Activated CD4-positive, alpha-beta T cell treated with anti-CD3 and anti-CD28 coated beads, Interleukin-2, amount 10 ng/mL, durations not matched to agents 24 days and 14 days (primary cell): ENCODE measurements around the gene AP4S1. TPM values are rescaled to one million over a fixed set of nuclear protein-coding genes. Genes with fewer than 3 reads are reported as not detected.
"Not testable (repeated sequence)": the region's sequence is repeated elsewhere in the genome, so short reads cannot be mapped to it uniquely, and the experiment has no call there.

Experiments
- DNase-seq: peaks from one replicate; pipeline ENCODE4 v3.0.0; 2022
- H3K27ac Mint-ChIP-seq: one replicate; pipeline ENCODE4 v1.8.0; 2022; ENCODE audit warnings: mild to moderate bottlenecking, mixed read lengths
- H3K27me3 Mint-ChIP-seq: one replicate; pipeline ENCODE4 v1.8.0; 2022; ENCODE audit warnings: mixed read lengths
- H3K36me3 Mint-ChIP-seq: one replicate; pipeline ENCODE4 v1.8.0; 2022; ENCODE audit warnings: low read depth, mild to moderate bottlenecking, mixed read lengths
- H3K4me1 Mint-ChIP-seq: one replicate; pipeline ENCODE4 v1.8.0; 2021; ENCODE audit warnings: mixed read lengths
- H3K4me3 Mint-ChIP-seq: one replicate; pipeline ENCODE4 v1.8.0; 2022; ENCODE audit warnings: mild to moderate bottlenecking, moderate library complexity, mixed read lengths
- H3K9me3 Mint-ChIP-seq: one replicate; pipeline ENCODE4 v1.8.0; 2021; ENCODE audit warnings: mixed read lengths
- intact Hi-C: fragments of 100-400 bp; cut with micrococcal nuclease; formaldehyde crosslinking; loops from one replicate; pipeline ENCODE4 v1.15.1; 2023
- total RNA-seq: library from RNA; stranded (reverse); gene quantifications from 2 replicates; pipeline ENCODE4 v1.2.3, GENCODE V29; 2022

AP4S1 gene
- total RNA-seq, 1 donor from 2014 or later = 8.6 TPM

GRCh38 chr14:31042300-31042699 is 16.9 kb downstream of the AP4S1 start:
- Mint-ChIP-seq H3K27me3 (no peaks in the 10 kb centered on the region), H3K9me3 (no peaks in the 10 kb centered on the region), H3K27ac (no peak overlapping the region), H3K4me1 (peaks cover 6% of the 10 kb centered on the region), H3K4me3 (no peak overlapping the region), H3K36me3 (peaks cover under 1% of the 10 kb centered on the region)
- no peak for DNase-seq
- intact Hi-C loops = no loop called here

DNA sequence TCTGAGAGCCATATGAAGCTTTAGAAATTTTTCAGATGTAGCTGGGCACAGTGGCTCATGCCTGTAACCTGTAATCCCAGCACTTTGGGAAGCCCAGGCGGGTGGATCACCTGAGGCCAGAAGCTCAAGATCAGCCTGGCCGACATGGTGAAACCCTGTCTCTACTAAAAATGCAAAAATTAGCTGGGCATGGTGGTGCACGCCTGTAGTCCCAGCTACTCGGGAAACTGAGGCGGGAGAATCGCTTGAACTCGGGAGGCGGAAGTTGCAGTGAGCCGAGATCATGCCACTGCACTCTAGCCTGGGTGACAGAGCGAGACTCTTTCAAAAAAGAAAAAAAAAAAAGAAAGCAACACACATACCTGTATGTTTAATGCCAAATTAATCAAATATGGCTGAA is 17.4 kb downstream of the AP4S1 start:
- H3K4me3 Mint-ChIP-seq, H3K27ac Mint-ChIP-seq, H3K27me3 Mint-ChIP-seq, DNase-seq, intact Hi-C loops, H3K4me1 Mint-ChIP-seq, H3K36me3 Mint-ChIP-seq, H3K9me3 Mint-ChIP-seq: not testable (repeated sequence)

- H3K4me1 Mint-ChIP-seq = peaks cover 6% of the 10 kb centered on the region
- no peak for DNase-seq
- H3K27ac Mint-ChIP-seq = no peak overlapping the region
- H3K27me3 Mint-ChIP-seq = no peaks in the 10 kb centered on the region
- H3K36me3 Mint-ChIP-seq = no peaks in the 10 kb centered on the region
- H3K4me3 Mint-ChIP-seq = no peak overlapping the region
- no peaks in the 10 kb centered on the region for H3K9me3 Mint-ChIP-seq
- intact Hi-C loops = no loop called here
Observed at GRCh38 chr14:31043379-31043778, 17.9 kb downstream of the AP4S1 start.

DNA sequence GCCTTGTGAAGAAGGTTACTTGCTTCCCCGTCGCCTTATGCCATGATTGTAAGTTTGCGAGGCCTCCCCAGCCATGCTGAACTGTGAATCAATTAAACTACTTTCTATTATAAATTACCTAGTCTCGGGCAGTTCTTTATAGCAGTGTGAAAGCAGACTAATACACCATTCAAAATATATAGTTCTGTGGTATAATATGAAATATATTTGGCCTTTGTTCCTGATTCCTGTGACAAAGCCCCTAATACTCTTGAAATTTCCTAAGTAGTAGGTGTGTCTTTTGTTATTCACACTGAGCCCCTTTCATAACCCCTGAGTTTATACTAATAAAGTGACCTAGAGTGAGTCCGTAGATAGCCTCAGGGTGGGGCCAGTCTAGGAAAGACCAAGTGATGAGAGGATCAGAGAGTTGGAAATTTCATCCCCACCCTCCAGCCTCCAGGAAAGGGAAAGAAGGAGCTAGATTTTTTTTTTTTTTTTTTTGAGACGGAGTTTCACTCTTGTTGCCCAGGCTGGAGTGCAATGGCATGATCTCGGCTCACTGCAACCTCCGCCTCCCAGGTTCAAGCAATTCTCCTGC is 20.1 kb downstream of the AP4S1 start:
- DNase-seq = no peak
- Mint-ChIP-seq H3K27ac (no peak overlapping the region), H3K27me3 (no peaks in the 10 kb centered on the region), H3K4me1 (peaks cover 6% of the 10 kb centered on the region), H3K4me3 (no peak overlapping the region), H3K9me3 (no peaks in the 10 kb centered on the region), H3K36me3 (no peaks in the 10 kb centered on the region)
- intact Hi-C loops = no loop called here

DNA sequence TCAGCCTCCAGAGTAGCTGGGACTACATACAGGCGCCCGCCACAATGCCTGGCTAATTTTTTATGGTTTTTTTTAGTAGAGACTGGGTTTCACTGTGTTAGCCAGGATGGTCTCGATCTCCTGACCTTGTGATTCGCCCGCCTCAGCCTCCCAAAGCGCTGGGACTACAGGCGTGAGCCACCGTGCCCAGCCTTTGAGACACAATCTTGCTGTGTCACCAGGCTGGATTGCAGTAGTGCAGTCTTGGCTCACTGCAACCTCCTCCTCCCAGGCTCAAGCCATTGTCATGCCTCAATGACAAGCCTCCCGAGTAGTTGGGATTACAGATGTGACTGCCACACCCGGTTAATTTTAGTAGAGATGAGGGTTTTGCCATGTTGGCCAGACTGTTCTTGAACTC is 22.1 kb downstream of the AP4S1 start:
- H3K36me3 Mint-ChIP-seq = no peaks in the 10 kb centered on the region
- H3K9me3 Mint-ChIP-seq = no peaks in the 10 kb centered on the region
- H3K27me3 Mint-ChIP-seq = no peaks in the 10 kb centered on the region
- intact Hi-C loops = no loop called here
- H3K4me1 Mint-ChIP-seq = peaks cover 6% of the 10 kb centered on the region
- no peak overlapping the region for H3K4me3 Mint-ChIP-seq
- no peak for DNase-seq
- no peak overlapping the region for H3K27ac Mint-ChIP-seq

- intact Hi-C loops = no loop called here
- DNase-seq = no peak
- no peak overlapping the region for H3K4me3 Mint-ChIP-seq
- peaks cover 6% of the 10 kb centered on the region for H3K4me1 Mint-ChIP-seq
- no peaks in the 10 kb centered on the region for H3K36me3 Mint-ChIP-seq
- H3K9me3 Mint-ChIP-seq = no peaks in the 10 kb centered on the region
- H3K27me3 Mint-ChIP-seq = no peaks in the 10 kb centered on the region
- no peak overlapping the region for H3K27ac Mint-ChIP-seq
Observed at GRCh38 chr14:31051023-31051422, 25.6 kb downstream of the AP4S1 start.

- no peaks in the 10 kb centered on the region for H3K36me3 Mint-ChIP-seq
- H3K27ac Mint-ChIP-seq = no peak overlapping the region
- peaks cover 6% of the 10 kb centered on the region for H3K4me1 Mint-ChIP-seq
- no peak for DNase-seq
- H3K9me3 Mint-ChIP-seq = no peaks in the 10 kb centered on the region
- H3K4me3 Mint-ChIP-seq = no peak overlapping the region
- intact Hi-C loops = no loop called here
- H3K27me3 Mint-ChIP-seq = no peaks in the 10 kb centered on the region
Observed at GRCh38 chr14:31051511-31051910, 26.1 kb downstream of the AP4S1 start.

DNA sequence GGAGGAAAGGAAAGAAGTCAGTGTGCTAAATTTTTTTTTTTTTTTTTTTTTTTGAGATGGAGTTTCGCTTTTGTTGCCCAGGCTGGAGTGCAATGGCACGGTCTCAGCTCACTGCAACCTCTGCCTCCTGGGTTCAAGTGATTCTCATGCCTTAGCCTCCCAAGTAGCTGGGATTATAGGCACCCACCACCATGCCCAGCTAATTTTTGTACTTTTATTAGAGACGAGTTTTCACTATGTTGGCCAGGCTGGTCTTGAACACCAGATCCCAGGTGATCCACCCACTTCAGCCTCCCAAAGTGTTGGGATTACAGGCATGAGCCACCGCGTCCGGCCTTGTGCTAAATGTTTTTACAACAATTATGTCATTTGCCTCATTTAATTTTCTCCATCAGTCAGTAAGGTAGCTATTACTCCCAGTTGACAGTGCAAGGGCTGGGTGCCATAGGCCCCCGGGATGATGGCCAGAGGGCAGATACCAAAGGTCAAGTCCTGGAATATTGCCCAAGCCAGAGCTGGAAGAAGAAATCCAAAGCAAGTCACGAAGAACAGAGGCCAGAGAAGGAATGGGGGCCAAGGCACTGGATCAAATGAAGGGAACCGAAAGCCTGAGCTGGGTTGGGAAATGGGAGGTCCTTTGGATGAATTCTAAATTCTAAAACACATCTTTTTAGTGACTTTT is 27.6 kb downstream of the AP4S1 start:
- H3K36me3 Mint-ChIP-seq, DNase-seq, H3K4me3 Mint-ChIP-seq, H3K9me3 Mint-ChIP-seq, H3K4me1 Mint-ChIP-seq, H3K27me3 Mint-ChIP-seq, intact Hi-C loops, H3K27ac Mint-ChIP-seq: not testable (repeated sequence)

- Mint-ChIP-seq H3K4me1 (peaks cover 3% of the 10 kb centered on the region), H3K27ac (no peak overlapping the region), H3K9me3 (no peaks in the 10 kb centered on the region), H3K27me3 (no peaks in the 10 kb centered on the region), H3K36me3 (no peaks in the 10 kb centered on the region), H3K4me3 (no peak overlapping the region)
- intact Hi-C loops = no loop called here
- no peak for DNase-seq
Observed at GRCh38 chr14:31057035-31057434, 31.6 kb downstream of the AP4S1 start.

DNA sequence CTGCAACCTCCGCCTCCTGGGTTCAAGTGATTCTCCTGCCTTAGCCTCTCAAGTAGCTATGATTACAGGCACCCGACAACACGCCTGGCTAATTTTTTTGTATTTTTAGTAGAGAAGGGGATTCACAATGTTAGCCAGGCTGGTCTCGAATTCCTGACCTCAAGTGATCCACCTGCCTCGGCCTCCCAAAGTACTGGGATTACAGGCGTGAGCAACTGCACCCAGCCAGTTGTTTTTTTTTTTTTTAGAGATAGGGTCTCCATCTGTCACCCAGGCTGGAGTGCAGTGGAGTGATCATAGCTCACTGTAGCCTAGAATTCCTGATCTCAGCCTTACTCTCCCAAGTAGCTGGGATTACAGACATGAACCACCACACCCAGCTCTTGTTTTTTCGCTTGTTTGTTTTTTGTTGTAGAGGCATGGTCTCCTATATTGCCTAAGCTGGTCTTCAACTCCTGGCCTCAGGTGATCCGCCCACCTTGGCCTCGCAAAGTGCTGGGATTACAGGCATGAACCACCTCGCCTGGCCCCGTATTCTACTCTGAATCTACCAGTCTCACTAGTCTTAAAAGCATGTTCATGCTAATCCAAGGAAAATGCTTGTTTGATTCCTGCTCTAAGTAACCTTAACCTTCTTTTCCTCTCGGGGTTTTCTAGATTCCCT is 32.4 kb downstream of the AP4S1 start:
- Mint-ChIP-seq H3K27ac (no peak overlapping the region), H3K27me3 (no peaks in the 10 kb centered on the region), H3K4me1 (peaks cover 3% of the 10 kb centered on the region), H3K36me3 (no peaks in the 10 kb centered on the region), H3K4me3 (no peak overlapping the region), H3K9me3 (no peaks in the 10 kb centered on the region)
- DNase-seq = no peak
- intact Hi-C loops = no loop called here

- no peak for DNase-seq
- Mint-ChIP-seq H3K27ac (no peak overlapping the region), H3K36me3 (no peaks in the 10 kb centered on the region), H3K4me3 (no peak overlapping the region), H3K27me3 (no peaks in the 10 kb centered on the region), H3K4me1 (peaks cover 3% of the 10 kb centered on the region), H3K9me3 (no peaks in the 10 kb centered on the region)
- intact Hi-C loops = no loop called here
Observed at GRCh38 chr14:31059152-31059924, 33.9 kb downstream of the AP4S1 start.

GRCh38 chr14:31060253-31060875 is 34.9 kb downstream of the AP4S1 start:
- Mint-ChIP-seq H3K27me3 (no peaks in the 10 kb centered on the region), H3K4me1 (peaks cover 3% of the 10 kb centered on the region), H3K9me3 (no peaks in the 10 kb centered on the region), H3K4me3 (no peak overlapping the region), H3K36me3 (no peaks in the 10 kb centered on the region), H3K27ac (no peak overlapping the region)
- DNase-seq = no peak
- intact Hi-C loops = no loop called here

- intact Hi-C loops, DNase-seq, H3K4me3 Mint-ChIP-seq, H3K4me1 Mint-ChIP-seq, H3K27me3 Mint-ChIP-seq, H3K27ac Mint-ChIP-seq, H3K9me3 Mint-ChIP-seq, H3K36me3 Mint-ChIP-seq: not testable (repeated sequence)
Observed at GRCh38 chr14:31062908-31063307, 37.5 kb downstream of the AP4S1 start.

DNA sequence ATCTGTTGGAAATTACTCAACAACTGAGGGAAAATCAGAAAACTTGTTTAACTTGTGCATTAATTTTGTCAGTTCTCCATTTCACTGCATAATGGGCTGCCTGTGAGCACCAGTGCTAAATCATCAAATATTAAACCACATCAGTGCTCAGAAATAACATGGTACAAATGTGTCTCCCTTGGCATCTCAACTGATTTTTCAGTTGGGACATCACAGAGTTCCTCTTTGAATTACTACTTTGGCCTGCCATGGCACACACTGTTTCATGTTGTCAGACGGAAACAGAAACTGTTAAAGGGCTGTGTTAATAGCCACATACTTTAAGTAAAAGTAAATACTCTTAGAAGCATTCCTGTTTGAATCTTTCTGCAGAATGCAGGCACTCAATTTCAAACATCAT is 42.8 kb downstream of the AP4S1 start:
- intact Hi-C loops = no loop called here
- Mint-ChIP-seq H3K36me3 (no peaks in the 10 kb centered on the region), H3K27me3 (no peaks in the 10 kb centered on the region), H3K27ac (no peak overlapping the region), H3K4me1 (no peaks in the 10 kb centered on the region), H3K4me3 (no peak overlapping the region), H3K9me3 (no peaks in the 10 kb centered on the region)
- DNase-seq = no peak
